SKM-1 treated with dmso at 0.1 percent for 144 hours (cell line): Measurements from ENCODE around the gene GALNT17.

ENCODE experiments used
- DNase-seq: peaks from one replicate; lab custom pipeline; 2025; ENCODE audit not compliant: unreplicated experiment; lab: John Stamatoyannopoulos, UW

Gene GALNT17

GRCh38 chr7:71132127-71132376 lies at the start of gene GALNT17:
TSS of gene GALNT17 (plus strand) at chr7:71132144.
- no peak for DNase-seq

- DNase-seq: no peak
Observed at GRCh38 chr7:71095266-71095860, 36.6 kb upstream of the GALNT17 start.

GRCh38 chr7:71096351-71096750 lies 35.6 kb upstream of the GALNT17 start:
- DNase-seq: no peak

GRCh38 chr7:71106226-71106625 lies 25.7 kb upstream of the GALNT17 start:
- no peak for DNase-seq

- DNase-seq: no peak
Observed at GRCh38 chr7:71112436-71112835, 19.5 kb upstream of the GALNT17 start.

GRCh38 chr7:71120096-71120495 lies 11.8 kb upstream of the GALNT17 start:
- DNase-seq: no peak

GRCh38 chr7:71129126-71129525 lies 2.8 kb upstream of the GALNT17 start:
- DNase-seq: no peak

- no peak for DNase-seq
Observed at GRCh38 chr7:71130031-71130679, 1.8 kb upstream of the GALNT17 start.

- DNase-seq: no peak
Observed at GRCh38 chr7:71131256-71132126, 453 bp upstream of the GALNT17 start.

GRCh38 chr7:71132377-71133231 lies 660 bp downstream of the GALNT17 start:
- no peak for DNase-seq

GRCh38 chr7:71133232-71133622 lies 1.3 kb downstream of the GALNT17 start:
- no peak for DNase-seq

- no peak for DNase-seq
Observed at GRCh38 chr7:71133856-71134255, 1.9 kb downstream of the GALNT17 start.

- DNase-seq: no peak
Observed at GRCh38 chr7:71135116-71135515, 3.2 kb downstream of the GALNT17 start.

- DNase-seq: no peak
Observed at GRCh38 chr7:71135663-71136062, 3.7 kb downstream of the GALNT17 start.

- no peak for DNase-seq
Observed at GRCh38 chr7:71137479-71137878, 5.5 kb downstream of the GALNT17 start.

- DNase-seq: no peak
Observed at GRCh38 chr7:71140264-71140663, 8.3 kb downstream of the GALNT17 start.

GRCh38 chr7:71144963-71145362 lies 13.0 kb downstream of the GALNT17 start:
- DNase-seq: no peak

- DNase-seq: no peak
Observed at GRCh38 chr7:71145906-71146901, 14.3 kb downstream of the GALNT17 start.

- no peak for DNase-seq
Observed at GRCh38 chr7:71148098-71148497, 16.2 kb downstream of the GALNT17 start.

- DNase-seq: no peak
Observed at GRCh38 chr7:71155236-71155635, 23.3 kb downstream of the GALNT17 start.
